ENCODE results near the gene PRMT3.

DNA sequence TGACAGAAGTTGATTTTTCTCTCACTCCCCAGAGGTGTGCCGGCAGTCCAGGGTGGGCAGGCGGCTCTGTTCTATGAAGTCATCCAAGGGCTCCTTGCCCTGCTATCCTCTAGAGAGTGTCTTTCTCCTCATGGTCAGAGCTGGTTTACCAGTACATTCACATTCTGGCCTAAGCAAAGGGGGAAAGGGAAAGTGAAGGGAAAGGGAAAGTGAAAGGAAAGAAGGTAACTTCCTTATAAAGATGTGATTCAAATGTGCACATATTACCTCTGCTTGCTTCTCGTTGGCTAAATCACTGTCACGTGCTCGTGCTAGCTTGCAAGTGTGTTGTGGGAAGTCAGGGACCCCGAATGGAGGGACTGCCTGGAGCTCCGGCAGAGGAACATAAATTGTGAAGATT, 26.9 kb upstream of the PRMT3 start:
- no peak for TF ChIP-seq GATA2 (IDR thresholded peaks at IDR 0.05; ENCODE audit: low read depth, low read length)
- no peak for TF ChIP-seq GATA3 (IDR thresholded peaks at IDR 0.05; ENCODE audit: low read depth, low read length)

Measured in SH-SY5Y (cell line).